ENCODE measurements around the gene CHRD.

CHRD gene

DNA sequence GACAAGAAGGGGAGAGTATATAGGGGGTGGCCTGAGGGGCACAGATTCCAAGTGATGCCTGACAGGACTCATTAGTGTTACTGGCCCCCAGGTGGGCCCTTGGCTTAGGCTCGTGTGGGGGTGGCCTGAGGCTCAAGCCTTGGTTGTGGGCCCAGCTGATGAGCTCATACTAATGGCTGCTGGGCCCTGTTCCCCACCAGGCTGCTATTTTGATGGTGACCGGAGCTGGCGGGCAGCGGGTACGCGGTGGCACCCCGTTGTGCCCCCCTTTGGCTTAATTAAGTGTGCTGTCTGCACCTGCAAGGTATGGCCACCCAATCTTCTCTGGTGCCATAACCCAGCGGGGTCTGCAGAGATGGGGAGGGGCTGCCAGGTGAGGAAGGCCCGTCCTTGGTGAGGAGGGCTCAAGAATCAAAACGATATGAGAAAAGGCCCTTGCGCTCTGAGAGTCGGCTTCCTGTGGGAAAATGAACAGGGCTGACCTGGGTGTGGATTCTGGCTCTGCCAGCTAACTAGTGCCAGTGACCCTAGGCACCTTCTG is 7.4 kb downstream of the CHRD start:
- no peaks in the 10 kb centered on the region for H3K9me3 ChIP-seq (ENCODE audit: control insufficient read depth, insufficient read depth, low read length)
- H3K9ac ChIP-seq (ENCODE audit: low read depth, low read length), result no peak overlapping the region
- no peak overlapping the region for H3K4me3 ChIP-seq (ENCODE audit: low read depth, low read length)
- no peaks in the 10 kb centered on the region for H3K4me1 ChIP-seq (ENCODE audit: control insufficient read depth, insufficient read depth, low read length)
- H3K27me3 ChIP-seq (ENCODE audit: control insufficient read depth, insufficient read depth, low read length), result peaks cover 22% of the 10 kb centered on the region
- H3K36me3 ChIP-seq (ENCODE audit: control insufficient read depth, insufficient read depth, low read length), result no peaks in the 10 kb centered on the region
- H3K27ac ChIP-seq (ENCODE audit: low read depth, low read length), result no peak overlapping the region

DNA sequence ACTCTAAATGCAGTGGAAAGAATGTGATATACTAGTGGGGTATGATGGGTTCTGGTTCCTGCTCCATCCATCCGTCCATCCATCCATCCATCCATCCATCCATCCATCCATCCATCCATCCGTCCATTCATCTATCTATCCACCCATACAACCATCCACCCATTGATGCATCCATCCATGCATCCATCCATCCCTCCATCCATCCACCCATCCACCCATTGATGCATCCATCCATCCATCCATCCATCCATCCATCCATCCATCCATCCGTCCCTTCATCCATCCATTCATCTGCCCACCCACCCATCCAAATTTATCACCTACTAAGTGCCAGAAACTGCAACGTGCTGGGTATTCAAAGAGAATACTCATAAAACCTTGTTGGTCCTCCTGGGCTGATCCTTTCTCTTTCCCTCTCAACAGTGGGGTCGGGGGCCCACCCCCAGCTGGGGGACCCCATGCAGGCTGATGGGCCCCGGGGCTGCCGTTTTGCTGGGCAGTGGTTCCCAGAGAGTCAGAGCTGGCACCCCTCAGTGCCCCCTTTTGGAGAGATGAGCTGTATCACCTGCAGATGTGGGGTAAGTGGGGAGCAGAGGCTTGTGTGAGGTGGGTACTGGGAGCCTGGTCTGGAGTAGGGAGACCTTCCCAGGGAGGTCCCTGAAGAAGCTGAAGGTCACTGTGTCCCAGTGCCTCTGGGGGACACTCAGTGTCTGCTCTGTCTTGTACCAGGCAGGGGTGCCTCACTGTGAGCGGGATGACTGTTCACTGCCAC is 8.5 kb downstream of the CHRD start:
- H3K4me3 ChIP-seq (ENCODE audit: low read depth, low read length), result no peak overlapping the region
- no peak overlapping the region for H3K27ac ChIP-seq (ENCODE audit: low read depth, low read length)
- H3K4me1 ChIP-seq (ENCODE audit: control insufficient read depth, insufficient read depth, low read length), result no peaks in the 10 kb centered on the region
- no peaks in the 10 kb centered on the region for H3K9me3 ChIP-seq (ENCODE audit: control insufficient read depth, insufficient read depth, low read length)
- peaks cover 11% of the 10 kb centered on the region for H3K27me3 ChIP-seq (ENCODE audit: control insufficient read depth, insufficient read depth, low read length)
- no peak overlapping the region for H3K9ac ChIP-seq (ENCODE audit: low read depth, low read length)
- no peaks in the 10 kb centered on the region for H3K36me3 ChIP-seq (ENCODE audit: control insufficient read depth, insufficient read depth, low read length)

DNA sequence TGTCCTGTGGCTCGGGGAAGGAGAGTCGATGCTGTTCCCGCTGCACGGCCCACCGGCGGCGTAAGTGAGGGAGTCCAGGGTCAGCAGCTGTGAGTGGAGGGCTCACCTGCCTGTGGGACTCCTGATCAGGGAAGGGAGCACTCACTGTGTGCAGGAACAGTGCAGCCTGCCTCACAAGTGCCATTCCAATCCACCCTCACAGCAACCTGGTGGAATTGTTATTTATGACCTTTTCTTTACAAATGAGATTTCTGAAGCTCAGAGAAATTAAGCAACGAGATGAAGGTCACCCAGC is 9.0 kb downstream of the CHRD start:
- Histone ChIP-seq H3K4me3 (ENCODE audit: low read depth, low read length) (no peak overlapping the region), H3K9ac (ENCODE audit: low read depth, low read length) (no peak overlapping the region), H3K27me3 (ENCODE audit: control insufficient read depth, insufficient read depth, low read length) (peaks cover 9% of the 10 kb centered on the region), H3K4me1 (ENCODE audit: control insufficient read depth, insufficient read depth, low read length) (no peaks in the 10 kb centered on the region), H3K27ac (ENCODE audit: low read depth, low read length) (no peak overlapping the region), H3K9me3 (ENCODE audit: control insufficient read depth, insufficient read depth, low read length) (no peaks in the 10 kb centered on the region), H3K36me3 (ENCODE audit: control insufficient read depth, insufficient read depth, low read length) (no peaks in the 10 kb centered on the region)

DNA sequence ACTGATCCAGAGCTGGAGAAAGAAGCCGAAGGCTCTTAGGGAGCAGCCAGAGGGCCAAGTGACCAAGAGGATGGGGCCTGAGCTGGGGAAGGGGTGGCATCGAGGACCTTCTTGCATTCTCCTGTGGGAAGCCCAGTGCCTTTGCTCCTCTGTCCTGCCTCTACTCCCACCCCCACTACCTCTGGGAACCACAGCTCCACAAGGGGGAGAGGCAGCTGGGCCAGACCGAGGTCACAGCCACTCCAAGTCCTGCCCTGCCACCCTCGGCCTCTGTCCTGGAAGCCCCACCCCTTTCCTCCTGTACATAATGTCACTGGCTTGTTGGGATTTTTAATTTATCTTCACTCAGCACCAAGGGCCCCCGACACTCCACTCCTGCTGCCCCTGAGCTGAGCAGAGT is 9.5 kb downstream of the CHRD start:
- Histone ChIP-seq H3K4me3 (ENCODE audit: low read depth, low read length) (no peak overlapping the region), H3K36me3 (ENCODE audit: control insufficient read depth, insufficient read depth, low read length) (no peaks in the 10 kb centered on the region), H3K27ac (ENCODE audit: low read depth, low read length) (no peak overlapping the region)

DNA sequence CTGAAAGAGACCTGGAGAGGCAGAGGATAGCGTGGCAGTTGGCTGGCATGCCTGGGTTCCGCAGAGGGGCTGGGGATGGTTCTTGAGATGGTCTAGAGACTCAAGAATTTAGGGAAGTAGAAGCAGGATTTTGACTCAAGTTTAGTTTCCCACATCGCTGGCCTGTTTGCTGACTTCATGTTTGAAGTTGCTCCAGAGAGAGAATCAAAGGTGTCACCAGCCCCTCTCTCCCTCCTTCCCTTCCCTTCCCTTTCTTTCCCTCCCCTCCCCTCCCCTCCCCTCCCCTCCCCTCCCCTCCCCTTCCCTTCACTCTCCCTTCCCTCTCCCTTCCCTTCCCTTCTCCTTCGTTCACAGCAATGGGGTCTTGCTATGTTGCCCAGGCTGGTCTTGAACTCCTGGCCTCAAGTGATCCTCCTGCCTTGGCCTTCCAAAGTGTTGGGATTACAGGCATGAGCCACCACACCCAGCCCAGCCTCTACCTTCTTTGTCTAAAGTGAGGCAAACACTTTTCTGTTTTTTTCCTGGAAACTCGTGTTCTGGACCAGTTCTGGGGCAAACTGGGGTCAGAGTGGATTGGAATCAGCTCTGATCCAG is 10.2 kb downstream of the CHRD start:
- Histone ChIP-seq H3K4me1 (ENCODE audit: control insufficient read depth, insufficient read depth, low read length) (no peaks in the 10 kb centered on the region), H3K4me3 (ENCODE audit: low read depth, low read length) (no peak overlapping the region), H3K9ac (ENCODE audit: low read depth, low read length) (no peak overlapping the region), H3K27me3 (ENCODE audit: control insufficient read depth, insufficient read depth, low read length) (no peaks in the 10 kb centered on the region; the same call in 1 of the 2 replicates), H3K27ac (ENCODE audit: low read depth, low read length) (no peak overlapping the region), H3K36me3 (ENCODE audit: control insufficient read depth, insufficient read depth, low read length) (no peaks in the 10 kb centered on the region), H3K9me3 (ENCODE audit: control insufficient read depth, insufficient read depth, low read length) (no peaks in the 10 kb centered on the region)

More for the DNA sequence above, 9.5 kb downstream of the CHRD start:
- Histone ChIP-seq H3K9me3 (ENCODE audit: control insufficient read depth, insufficient read depth, low read length) (no peaks in the 10 kb centered on the region), H3K27me3 (ENCODE audit: control insufficient read depth, insufficient read depth, low read length) (peaks cover 5% of the 10 kb centered on the region), H3K9ac (ENCODE audit: low read depth, low read length) (no peak overlapping the region), H3K4me1 (ENCODE audit: control insufficient read depth, insufficient read depth, low read length) (no peaks in the 10 kb centered on the region)

DNA sequence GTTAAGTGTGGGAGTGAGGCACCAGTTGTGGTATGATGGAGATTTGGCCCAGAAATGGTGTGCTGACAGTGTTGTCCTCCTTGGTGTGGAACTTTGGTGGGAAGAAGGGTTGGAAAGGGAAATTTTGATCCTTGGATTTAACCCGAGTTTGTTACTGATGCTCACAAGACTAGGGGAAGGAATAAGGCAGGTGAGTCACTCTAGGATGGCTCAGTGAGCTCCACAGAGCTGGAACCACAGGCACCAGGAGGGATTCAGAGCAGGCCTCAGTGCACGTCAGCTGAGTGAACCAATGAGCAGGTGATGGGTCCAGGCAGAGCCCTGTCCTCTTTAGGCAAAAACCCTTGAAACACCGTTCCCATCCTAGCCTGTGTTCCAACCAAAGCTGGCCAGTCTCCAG is 11.4 kb downstream of the CHRD start:
- Histone ChIP-seq H3K36me3 (ENCODE audit: control insufficient read depth, insufficient read depth, low read length) (no peaks in the 10 kb centered on the region), H3K4me1 (ENCODE audit: control insufficient read depth, insufficient read depth, low read length) (no peaks in the 10 kb centered on the region), H3K27ac (ENCODE audit: low read depth, low read length) (no peak overlapping the region), H3K27me3 (ENCODE audit: control insufficient read depth, insufficient read depth, low read length) (no peaks in the 10 kb centered on the region; the same call in 1 of the 2 replicates), H3K9me3 (ENCODE audit: control insufficient read depth, insufficient read depth, low read length) (no peaks in the 10 kb centered on the region), H3K9ac (ENCODE audit: low read depth, low read length) (no peak overlapping the region), H3K4me3 (ENCODE audit: low read depth, low read length) (no peak overlapping the region)

DNA sequence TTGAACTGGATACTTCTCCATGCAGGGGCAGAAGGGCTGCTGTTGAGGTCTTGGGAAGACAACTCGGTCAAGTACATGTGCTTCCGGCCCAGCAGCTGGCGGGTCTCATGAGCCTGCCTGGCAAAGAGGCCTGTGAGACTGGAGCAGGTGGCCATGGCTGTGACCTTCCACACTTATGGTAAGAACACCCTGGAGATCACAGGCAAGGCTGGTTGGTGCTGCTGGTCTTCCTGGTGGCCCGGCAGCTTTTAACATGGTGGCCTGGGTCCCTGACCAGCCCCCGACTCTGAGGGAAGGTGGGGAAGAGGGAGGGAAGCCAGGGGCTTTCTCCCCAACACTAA is 15.4 kb downstream of the CHRD start:
- Histone ChIP-seq H3K27me3 (ENCODE audit: control insufficient read depth, insufficient read depth, low read length) (no peaks in the 10 kb centered on the region), H3K4me3 (ENCODE audit: low read depth, low read length) (no peak overlapping the region), H3K36me3 (ENCODE audit: control insufficient read depth, insufficient read depth, low read length) (no peaks in the 10 kb centered on the region), H3K9ac (ENCODE audit: low read depth, low read length) (no peak overlapping the region), H3K9me3 (ENCODE audit: control insufficient read depth, insufficient read depth, low read length) (no peaks in the 10 kb centered on the region), H3K27ac (ENCODE audit: low read depth, low read length) (no peak overlapping the region), H3K4me1 (ENCODE audit: control insufficient read depth, insufficient read depth, low read length) (no peaks in the 10 kb centered on the region)

DNA sequence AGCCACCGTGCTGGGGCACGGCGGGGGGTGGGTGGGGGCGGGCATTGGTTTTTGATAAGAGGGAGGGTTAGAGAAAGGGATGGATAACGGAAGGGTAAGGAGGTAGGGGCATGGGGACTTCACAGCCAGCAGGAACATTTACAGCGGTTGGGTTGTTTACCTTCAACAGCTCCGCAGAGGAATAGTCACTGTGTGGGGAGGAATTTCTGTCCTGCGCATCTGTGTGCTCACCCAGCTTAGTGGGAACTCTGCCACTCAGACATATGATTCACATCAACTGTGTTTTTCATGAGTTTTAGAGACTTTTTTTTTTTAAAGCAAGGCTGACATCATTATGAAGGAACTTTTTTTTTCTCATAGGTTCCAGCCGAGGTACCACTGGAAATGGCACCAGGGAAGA is 19.6 kb downstream of the CHRD start:
- H3K27me3 ChIP-seq (ENCODE audit: control insufficient read depth, insufficient read depth, low read length), result no peaks in the 10 kb centered on the region
- H3K4me1 ChIP-seq (ENCODE audit: control insufficient read depth, insufficient read depth, low read length), result no peaks in the 10 kb centered on the region
- no peak overlapping the region for H3K27ac ChIP-seq (ENCODE audit: low read depth, low read length)
- H3K36me3 ChIP-seq (ENCODE audit: control insufficient read depth, insufficient read depth, low read length), result no peaks in the 10 kb centered on the region
- no peaks in the 10 kb centered on the region for H3K9me3 ChIP-seq (ENCODE audit: control insufficient read depth, insufficient read depth, low read length)
- peak overlapping the region; percentile 49 for H3K4me3 ChIP-seq (ENCODE audit: low read depth, low read length)
- H3K9ac ChIP-seq (ENCODE audit: low read depth, low read length), result no peak overlapping the region

DNA sequence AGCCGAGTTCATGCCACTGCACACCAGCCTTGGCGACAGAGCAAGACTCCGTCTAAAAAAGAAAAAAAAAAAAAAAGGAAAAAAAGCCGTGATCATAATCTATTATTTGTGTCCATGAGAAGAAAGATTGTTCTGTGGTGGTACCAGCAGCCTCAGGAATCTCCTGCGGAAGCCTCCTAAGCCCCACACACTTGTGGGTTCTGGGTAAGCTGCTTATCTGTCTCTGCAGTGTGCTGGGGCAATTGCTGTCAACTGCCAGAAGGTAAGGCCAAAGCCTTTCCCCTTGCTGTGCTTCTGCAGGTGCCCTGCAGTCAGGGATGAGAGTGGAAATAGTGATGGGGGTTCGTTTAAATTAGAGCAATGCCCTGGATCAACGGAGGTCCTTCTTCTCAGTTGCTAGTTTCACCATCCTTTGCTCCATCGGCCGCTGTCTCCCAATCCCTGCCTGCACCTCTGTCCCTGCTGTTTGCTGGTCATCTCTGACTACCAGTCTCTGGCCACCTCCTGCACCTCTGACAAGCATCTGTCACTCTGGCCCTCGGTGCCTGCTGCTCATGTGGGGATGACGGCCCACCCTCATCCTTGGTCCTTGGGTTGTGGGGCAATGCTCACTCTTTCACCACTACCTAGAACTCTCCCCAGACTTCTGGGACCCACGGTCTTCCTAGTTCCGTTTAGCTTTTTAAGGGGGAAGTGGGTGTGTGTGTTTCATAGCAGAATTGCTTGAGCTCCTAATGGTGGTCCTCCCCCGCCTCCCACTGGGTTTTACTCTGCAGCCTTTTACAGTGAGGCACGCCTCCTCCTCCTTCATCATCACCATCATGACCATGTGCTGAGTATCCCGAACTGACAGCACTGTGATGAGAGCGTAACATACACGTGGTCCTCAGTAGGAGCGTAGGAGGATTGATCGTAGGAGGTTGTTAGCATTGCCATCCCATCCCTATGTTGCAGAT is 25.5 kb downstream of the CHRD start:
- Histone ChIP-seq H3K27ac (ENCODE audit: low read depth, low read length) (no peak overlapping the region), H3K4me3 (ENCODE audit: low read depth, low read length) (no peak overlapping the region), H3K27me3 (ENCODE audit: control insufficient read depth, insufficient read depth, low read length) (no peaks in the 10 kb centered on the region), H3K4me1 (ENCODE audit: control insufficient read depth, insufficient read depth, low read length) (no peaks in the 10 kb centered on the region), H3K36me3 (ENCODE audit: control insufficient read depth, insufficient read depth, low read length) (no peaks in the 10 kb centered on the region), H3K9ac (ENCODE audit: low read depth, low read length) (no peak overlapping the region), H3K9me3 (ENCODE audit: control insufficient read depth, insufficient read depth, low read length) (no peaks in the 10 kb centered on the region)

DNA sequence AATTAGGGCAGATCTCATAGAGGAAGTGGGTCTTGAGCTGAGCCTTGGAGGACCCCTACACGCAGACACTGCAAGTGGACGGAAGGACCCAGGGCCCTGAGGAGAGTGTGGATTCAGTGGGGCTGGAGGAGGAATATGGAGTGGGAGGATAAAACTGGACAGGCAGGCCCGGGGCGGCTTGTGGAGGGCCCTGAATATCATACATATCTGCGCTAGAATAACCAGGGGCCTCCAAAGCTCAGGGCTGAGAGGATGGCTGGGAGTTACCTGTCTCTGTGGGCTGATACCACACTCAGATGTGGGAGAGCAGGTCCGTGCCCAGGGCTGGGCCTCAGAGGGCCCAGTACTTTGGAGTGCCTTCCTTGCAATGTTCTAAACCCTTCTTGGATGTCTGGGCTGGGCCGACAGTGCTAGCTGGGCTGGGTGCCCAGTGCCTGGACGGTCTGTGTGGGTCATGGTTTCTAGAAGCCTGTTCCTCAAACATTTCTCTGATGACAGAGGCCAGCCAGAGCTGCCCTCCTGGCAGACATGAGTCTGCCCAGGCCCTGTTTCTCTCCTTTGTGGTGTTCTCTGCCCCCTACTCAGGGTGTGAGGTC is 29.6 kb downstream of the CHRD start:
- no peak overlapping the region for H3K27ac ChIP-seq (ENCODE audit: low read depth, low read length)
- no peaks in the 10 kb centered on the region for H3K9me3 ChIP-seq (ENCODE audit: control insufficient read depth, insufficient read depth, low read length)
- no peaks in the 10 kb centered on the region for H3K36me3 ChIP-seq (ENCODE audit: control insufficient read depth, insufficient read depth, low read length)
- H3K27me3 ChIP-seq (ENCODE audit: control insufficient read depth, insufficient read depth, low read length), result no peaks in the 10 kb centered on the region
- no peak overlapping the region for H3K9ac ChIP-seq (ENCODE audit: low read depth, low read length)
- no peak overlapping the region for H3K4me3 ChIP-seq (ENCODE audit: low read depth, low read length)
- no peaks in the 10 kb centered on the region for H3K4me1 ChIP-seq (ENCODE audit: control insufficient read depth, insufficient read depth, low read length)

Measured in HUES48 (cell line).